NAMALWA (cell line): ENCODE measurements around the gene ITSN1.
"Not testable (repeated sequence)": the region's sequence is repeated elsewhere in the genome, so short reads cannot be mapped to it uniquely, and the experiment has no call there.

Source experiments
- DNase-seq: peaks from one replicate; pipeline ENCODE4 v3.0.0-alpha.2; 2015; ENCODE audit warnings: low spot score

The ITSN1 gene

GRCh38 chr21:33895356-33895755 lies 253.1 kb downstream of the ITSN1 start:
- no peak for DNase-seq

DNA sequence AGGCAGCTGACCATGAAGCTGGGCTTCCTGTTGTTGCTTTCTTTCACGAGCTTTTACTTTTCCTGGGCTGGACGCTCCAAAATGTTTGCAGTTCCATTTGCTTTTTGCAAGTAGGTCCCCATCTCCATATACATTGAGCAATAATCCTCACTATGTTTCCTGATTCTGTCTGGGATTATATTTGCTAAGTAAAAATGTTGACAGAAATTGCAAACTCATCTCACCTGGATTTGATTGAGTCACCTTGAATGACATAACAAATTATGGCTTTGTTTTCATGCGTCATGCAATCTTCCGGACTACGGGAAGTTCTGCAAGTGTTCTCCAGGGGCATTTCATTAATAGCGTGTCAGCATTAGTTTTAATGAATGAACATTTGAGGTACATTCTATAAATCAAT lies 254.4 kb downstream of the ITSN1 start:
- no peak for DNase-seq

DNA sequence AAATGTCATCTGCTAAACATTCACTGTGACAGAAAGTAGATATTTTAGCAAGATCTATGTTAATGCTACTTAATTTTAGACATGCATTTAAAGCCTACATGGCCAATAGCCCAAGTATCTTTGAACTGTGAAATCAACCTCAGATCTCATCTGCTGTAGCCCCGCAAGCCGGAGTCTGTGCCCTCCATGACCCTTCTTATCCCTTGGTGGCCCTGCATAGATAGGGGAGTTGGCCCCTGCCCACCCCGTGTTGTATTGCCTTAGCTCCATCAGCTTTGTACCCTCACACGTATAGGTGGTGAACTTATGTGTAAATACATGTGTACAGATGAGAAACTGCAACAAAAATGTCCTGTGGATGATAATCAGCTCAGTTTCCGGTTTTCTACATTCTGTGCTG lies 254.8 kb downstream of the ITSN1 start:
- DNase-seq = no peak

DNA sequence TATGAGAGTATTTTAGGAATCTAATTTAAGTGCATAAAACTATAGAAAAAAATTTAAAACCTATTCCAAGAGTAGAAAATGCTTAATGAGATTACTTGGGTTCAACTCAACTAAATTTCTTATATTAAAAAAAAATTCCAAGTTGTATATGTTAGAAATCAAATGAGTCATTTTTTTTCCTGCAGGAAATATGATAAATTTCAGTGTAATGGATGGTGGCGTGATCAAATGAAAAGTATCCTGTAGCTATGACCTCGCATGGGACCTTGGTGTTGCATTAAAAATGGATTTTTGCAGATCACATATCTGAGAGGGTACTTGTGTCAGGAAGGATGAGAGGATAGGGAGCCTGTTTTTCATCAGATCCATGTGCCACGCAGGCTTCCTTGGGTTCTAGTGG lies 255.4 kb downstream of the ITSN1 start:
- DNase-seq = no peak

DNA sequence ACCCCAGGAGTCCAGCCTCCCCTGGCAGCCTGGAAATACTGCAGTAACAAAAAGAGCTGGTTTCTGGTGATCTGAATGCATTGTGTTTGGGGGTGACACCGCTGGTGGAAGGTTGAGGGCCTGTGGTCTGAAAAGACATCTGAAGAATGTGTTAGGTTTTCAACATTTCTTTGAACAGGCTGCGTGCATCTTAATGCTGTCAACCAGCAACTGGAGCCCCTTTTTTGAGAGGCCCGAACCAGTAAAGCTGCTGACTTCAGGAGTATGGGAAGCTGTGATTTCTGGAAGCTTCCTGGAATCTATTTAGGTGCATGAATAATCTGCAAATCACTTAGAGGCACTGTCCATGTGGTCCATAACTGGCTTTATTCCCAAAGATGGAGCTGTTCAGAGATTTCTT lies 256.3 kb downstream of the ITSN1 start:
- no peak for DNase-seq

DNA sequence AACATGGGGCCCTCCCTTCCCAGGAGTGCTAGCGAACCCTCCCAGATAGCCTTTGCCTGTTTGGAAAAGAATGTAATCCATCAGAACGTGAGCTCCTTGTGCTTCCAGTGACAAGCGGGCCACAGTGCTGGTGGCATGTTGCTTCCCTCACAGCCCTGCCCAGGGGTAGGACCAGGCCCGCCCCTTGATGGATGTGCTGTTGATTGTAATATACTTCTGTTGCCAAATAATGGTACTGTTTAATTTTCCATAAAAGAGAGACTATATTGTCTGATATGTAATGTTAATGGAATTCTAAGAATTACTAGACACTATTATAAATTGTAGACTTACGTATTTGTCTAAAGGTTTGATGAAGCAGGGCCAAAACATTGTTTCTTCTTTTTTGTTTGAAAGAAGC lies 256.9 kb downstream of the ITSN1 start:
- DNase-seq = no peak

DNA sequence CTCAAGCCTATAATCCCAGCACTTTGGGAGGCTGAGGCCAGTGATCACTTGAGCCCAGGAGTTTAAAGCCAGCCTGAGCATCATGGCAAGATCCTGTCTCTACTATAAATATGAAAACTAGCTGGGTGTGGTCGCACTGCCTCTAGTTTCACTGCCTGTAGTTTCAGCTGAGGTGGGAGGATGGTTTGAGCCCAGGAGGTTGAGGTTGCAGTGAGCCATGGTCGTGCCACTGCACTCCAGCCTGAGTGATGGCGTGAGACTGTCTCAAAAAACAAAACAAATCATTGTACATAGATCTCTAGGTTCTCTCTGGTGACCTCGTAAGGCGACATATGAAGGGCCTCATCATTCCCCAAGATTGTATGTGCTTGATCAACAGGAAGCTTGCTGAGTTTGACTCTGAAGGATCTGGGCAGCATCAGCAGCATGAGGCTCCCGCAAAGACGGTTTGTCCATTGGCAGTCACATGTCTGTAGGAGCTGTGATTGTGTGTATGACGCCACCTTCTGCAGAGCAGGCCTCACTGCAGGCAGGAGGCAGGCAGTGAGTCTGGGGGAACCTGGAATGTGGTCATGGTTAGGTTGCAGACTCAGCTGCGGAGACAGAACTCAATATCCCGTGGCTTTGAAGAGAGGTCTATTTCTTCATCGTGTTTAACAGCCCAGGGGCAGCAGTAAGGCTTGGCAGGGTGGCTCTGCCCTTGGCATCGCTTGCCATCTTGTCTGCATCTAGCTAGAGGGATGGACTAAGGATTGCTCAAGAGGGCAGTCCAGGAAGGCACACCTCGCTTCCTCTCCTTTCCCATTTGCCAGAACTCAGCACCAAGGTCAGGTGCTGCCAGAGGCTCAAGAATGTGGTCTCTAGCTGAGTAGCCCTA lies 259.3 kb downstream of the ITSN1 start:
- peak; percentile 63 for DNase-seq

- no peak for DNase-seq
These were observed 260.0 kb downstream of the ITSN1 start for GRCh38 chr21:33902349-33902748.

DNA sequence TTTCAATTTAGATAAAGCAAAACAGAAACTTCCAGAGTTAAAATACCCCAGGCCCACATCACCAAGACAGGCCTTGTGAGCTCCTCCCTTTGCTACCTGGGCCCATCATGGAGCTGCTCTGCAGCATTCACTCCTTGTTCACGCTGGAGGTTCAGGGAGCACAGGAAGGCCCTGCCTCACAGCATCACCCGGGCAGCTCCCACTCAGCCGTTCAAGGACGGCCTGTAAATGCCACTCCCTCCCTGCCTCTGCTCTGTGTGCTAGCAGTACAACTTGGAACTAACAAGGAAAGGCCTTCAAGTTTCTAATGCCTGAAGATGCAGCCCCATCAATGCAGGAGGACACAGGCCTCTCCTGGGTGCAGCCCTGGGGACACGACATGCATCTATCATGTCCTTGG lies 261.7 kb downstream of the ITSN1 start:
- DNase-seq = no peak

DNA sequence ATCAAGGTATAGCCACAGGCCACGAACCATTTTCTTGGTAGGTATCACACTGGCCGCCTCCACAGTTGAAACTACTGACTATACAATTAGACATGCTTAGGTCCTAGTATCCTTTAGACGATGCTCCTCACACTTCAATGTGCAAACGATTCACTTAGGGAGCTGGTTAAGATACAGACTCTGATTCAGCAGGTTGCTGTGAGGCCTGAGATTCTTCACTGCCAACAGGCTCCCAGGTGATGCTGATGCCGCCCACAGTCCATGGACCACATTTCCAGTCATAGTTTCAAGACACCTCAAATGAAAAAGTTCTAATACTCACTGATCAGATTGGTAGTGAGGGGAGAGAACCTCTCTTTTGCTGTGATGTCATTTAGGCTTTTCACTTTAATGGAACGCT lies 266.5 kb downstream of the ITSN1 start:
- no peak for DNase-seq

- DNase-seq = no peak
These were observed 267.5 kb downstream of the ITSN1 start for GRCh38 chr21:33909756-33910155.

DNA sequence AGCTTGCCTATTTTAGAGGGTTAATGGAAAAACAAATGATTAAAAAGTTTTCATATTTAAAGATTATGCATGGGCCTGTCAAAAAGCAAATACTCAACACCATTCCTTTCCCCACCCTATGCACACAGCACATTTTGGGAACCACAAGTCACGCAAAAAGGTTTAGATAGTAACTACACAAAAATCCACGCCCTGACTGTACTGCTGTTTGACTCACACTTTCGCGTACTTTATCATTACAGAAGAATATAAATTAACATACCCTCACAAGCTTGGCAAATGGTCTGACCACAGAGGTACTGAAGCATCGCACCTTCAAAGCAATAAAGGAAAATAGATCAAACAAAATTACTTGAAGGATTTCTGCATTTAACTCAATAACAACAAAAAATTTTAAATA lies 271.9 kb downstream of the ITSN1 start:
- no peak for DNase-seq

GRCh38 chr21:33915368-33916199 lies 273.3 kb downstream of the ITSN1 start, which contains the start of gene ATP5PO:
Gene ATP5PO, minus strand, starts transcription at chr21:33915804. Its CDS starts 41 bp downstream, at chr21:33915763.
- DNase-seq = peak; percentile 98

DNA sequence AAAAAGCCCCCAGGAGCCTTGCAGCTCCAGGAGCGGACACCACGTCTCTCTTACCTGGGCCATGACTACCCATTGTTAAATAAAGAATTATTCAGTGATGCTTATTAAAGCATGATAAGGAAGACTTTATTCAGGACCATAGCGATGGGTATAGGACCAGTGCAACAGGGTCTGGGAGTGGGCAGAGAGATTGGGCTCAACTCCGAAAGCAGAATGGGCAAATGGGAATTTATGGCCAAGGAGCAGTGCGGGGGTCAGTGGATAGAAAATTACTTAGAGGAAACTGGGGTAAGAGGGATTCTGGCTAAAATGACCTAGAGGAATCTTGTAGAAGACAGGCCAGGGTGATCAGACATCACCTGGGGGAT lies 273.9 kb downstream of the ITSN1 start:
- DNase-seq = no peak

DNA sequence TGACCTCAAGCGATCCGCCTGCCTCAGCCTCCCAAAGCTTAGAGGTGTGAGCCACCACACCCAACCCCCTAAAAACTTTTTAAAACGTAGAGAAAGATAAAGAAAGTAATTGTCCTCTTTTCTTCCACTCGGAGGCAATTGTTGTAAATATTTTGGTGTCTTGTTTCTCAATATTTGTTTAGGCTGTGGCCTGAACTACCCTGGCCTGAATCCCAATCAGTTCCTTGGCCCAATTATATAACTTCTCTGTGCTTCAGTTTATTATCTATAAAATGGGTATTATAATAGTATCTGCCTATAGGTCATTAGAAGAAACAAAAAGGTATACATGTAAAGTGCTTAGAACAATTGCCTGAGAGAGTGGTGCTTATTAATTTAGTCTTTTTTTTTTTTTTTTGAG lies 275.1 kb downstream of the ITSN1 start:
- DNase-seq = no peak

GRCh38 chr21:33924079-33924765 lies 281.9 kb downstream of the ITSN1 start:
- peak; percentile 89 for DNase-seq

GRCh38 chr21:33924766-33925100 lies 282.4 kb downstream of the ITSN1 start:
- DNase-seq = no peak

- DNase-seq = not testable (repeated sequence)
These were observed 283.9 kb downstream of the ITSN1 start for GRCh38 chr21:33926248-33926647.

DNA sequence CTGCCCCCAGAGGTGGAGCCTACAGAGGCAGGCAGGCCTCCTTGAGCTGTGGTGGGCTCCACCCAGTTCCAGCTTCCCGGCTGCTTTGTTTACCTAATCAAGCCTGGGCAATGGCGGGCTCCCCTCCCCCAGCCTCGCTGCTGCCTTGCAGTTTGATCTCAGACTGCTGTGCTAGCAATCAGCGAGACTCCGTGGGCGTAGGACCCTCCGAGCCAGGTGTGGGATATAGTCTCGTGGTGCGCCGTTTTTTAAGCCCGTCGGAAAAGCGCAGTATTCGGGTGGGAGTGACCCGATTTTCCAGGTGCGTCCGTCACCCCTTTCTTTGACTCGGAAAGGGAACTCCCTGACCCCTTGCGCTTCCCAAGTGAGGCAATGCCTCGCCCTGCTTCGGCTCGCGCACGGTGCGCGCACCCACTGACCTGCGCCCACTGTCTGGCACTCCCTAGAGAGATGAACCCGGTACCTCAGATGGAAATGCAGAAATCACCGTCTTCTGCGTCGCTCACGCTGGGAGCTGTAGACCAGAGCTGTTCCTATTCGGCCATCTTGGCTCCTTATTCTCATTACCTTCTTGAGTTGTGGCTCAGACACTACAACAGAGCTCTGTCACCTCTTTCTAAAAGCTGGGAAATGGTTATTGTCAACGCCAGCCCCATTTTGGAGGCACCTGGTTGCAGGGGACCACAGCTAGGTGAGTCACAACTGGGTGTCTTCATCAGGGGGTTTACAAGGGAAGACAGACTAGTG lies 288.9 kb downstream of the ITSN1 start:
- not testable (repeated sequence) for DNase-seq

- no peak for DNase-seq
These were observed 289.6 kb downstream of the ITSN1 start for GRCh38 chr21:33931799-33932390.

DNA sequence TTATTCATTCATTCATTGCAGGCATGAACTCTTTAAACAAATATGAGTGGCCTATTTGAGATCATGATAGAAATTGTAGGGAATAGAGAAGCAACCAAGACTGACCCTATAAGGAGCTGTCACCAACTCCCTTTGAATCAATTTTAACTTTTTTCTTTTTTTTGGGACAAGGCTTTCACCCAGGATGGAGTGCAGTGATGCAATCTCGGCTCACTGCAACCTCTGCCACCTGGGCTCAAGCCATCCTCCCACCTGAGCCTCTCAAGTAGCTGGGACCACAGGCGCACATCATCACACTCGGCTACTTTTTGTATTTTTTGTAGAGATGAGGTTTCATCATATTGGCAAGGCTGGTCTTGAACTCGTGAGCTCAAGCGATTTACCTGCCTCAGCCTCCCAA lies 290.4 kb downstream of the ITSN1 start:
- DNase-seq = no peak
